GM21723 (cell line): ENCODE results near the gene TMEM87B.

Source experiments
- ATAC-seq: cut with Tn5 transposase; IDR thresholded peaks from one replicate; pipeline ENCODE4 v1.9.1; 2021; ENCODE audit warnings: mild to moderate bottlenecking, moderate library complexity; ENCODE audit not compliant: unreplicated experiment

Gene TMEM87B

DNA sequence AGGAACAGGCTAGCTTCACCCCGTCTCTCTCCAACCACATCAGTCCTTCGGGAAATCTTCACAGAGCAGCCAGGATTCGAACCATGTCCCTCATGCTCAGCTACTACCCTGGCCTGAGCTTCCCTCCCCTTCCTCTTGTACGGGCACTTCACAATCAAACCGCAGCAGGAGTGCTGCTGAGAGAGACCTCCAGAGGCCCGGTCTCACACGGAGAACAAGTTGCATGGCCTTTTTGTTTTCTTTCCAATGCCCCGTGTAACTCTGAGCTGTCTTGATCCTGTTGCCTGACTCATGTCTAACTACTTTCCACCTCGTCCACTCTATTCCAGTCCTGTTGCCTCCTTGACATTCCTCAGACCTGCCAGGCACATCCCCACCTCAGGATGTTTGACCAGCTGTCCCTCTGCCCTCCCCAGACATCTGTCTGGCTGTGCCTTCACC is 108.5 kb downstream of the TMEM87B start:
- ATAC-seq, result no peak

GRCh38 chr2:112164876-112165275 is 109.8 kb downstream of the TMEM87B start:
- ATAC-seq, result no peak

DNA sequence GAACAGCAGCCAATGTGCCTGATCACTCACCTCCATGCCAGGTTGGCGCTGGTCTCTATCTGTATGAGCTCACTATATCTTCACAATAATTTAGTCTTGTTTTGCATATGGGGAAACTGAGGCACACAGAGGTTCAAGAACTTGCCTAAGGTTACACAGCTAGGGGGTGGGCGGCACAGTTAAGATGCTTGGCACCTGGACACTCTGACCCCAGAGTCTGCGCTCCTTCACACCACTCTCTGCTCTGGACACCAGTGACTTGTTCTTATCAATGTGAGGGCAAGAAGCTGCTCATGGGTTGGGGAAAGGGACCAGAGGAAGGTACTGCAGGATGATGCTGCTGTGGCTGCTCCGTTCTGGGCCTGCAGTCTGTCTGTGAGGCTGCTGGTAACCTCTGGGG is 110.2 kb downstream of the TMEM87B start:
- ATAC-seq, result no peak

- ATAC-seq, result no peak
These were observed 111.9 kb downstream of the TMEM87B start for GRCh38 chr2:112166806-112167499.

DNA sequence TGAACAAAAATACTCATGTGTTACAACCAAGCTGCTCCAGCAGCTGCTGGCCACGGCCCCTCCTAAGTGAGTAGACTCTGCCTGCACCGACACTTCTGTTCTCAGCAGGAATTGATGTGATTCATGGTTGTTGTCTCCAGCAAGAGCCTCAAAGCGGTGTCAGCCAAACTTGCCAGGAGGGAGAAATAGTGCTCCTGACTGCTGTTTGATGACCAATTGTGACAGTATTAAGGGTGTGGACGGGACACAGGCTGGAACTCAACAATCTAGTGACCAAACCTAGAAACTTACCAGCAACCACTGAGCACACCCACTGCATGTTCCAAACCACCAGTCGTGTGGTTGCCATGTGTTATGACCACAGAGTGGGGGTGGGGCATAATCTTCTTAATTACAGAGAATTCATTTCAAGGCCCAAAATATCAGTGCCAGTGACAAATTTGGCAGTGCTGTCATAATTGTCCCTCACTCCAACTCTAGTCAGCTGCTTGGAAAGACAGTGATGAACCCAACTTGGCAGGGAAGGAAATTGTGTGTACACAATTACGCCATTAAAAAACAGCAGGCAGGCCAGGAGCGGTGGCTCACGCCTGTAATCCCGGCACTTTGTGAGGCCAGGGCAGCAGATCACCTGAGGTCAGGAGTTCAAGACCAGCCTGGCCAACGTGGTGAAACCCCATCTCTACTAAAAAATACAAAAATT is 113.5 kb downstream of the TMEM87B start:
- no peak for ATAC-seq
